ENCODE results near the gene ZNF710.

DNA sequence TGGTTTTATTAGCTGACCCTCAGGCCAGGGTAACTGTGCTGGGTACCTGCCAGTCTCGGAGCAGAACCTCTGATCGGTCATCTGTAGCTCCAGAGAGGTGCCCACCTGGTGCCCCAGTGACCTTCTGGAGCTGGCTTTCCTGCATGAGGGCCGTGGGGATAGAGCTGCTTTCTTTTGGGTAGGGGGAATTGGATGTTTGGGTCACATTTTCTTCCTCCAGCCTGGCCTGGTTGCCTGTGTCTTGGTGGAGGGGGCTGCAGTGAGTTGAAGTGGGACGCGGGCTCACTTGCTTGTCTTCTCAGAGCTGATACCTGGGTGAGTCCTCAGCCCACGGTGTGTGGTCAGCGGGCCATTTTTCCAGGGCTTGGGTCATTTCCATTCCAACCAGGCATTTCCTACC, 2.6 kb downstream of the ZNF710 start:
- TF ChIP-seq POLR2A (IDR thresholded peaks at IDR 0.05; ENCODE audit: low read depth) (no peak), EP300 (IDR thresholded peaks at IDR 0.05) (no peak), POLR2AphosphoS5 (IDR thresholded peaks at IDR 0.05) (no peak)

All from esophagus muscularis mucosa (tissue), 3 donors.